A549 (cell line): Measurements from ENCODE around the gene CHRND.

Experiments used
- CTCF ChIP-seq: fragments of >200 bp; sonication (Bioruptor Twin); formaldehyde crosslinking; IDR thresholded peaks from 3 replicates; pipeline ENCODE4 v1.5.1; 2016
- EP300 ChIP-seq, 2 experiments: fragments of >200 bp; sonication (Bioruptor Twin); formaldehyde crosslinking; IDR thresholded peaks; 2 replicates in 1 of 2; 3 replicates in 1 of 2; pipeline ENCODE4 v1.6.1; 2016 to 2017
- HOXA7 ChIP-seq: fragments of 250-450 bp; sonication (Bioruptor Pico); IDR thresholded peaks from 2 replicates; pipeline ENCODE4 v1.5.0; 2020; ENCODE audit warnings: mild to moderate bottlenecking, moderate library complexity
- HOXB5 ChIP-seq: fragments of 250-450 bp; sonication (Bioruptor Pico); IDR thresholded peaks from 2 replicates; pipeline ENCODE4 v1.5.0; 2020; ENCODE audit warnings: mild to moderate bottlenecking, moderate library complexity
- JUN ChIP-seq, 2 experiments: fragments of >200 bp; sonication (Bioruptor Twin); formaldehyde crosslinking; IDR thresholded peaks; 2 replicates in 1 of 2; 3 replicates in 1 of 2; pipeline ENCODE4 v1.6.1; 2016 to 2017
- NR3C1 ChIP-seq: fragments of >200 bp; sonication (Bioruptor Twin); formaldehyde crosslinking; IDR thresholded peaks from 3 replicates; pipeline ENCODE4 v1.6.1; 2017
- POLR2A ChIP-seq: IDR thresholded peaks from 2 replicates; pipeline ENCODE4 v1.6.1; 2012; ENCODE audit warnings: mild to moderate bottlenecking, low read length
- RAD21 ChIP-seq, 2 experiments: fragments of >200 bp in 1 of 2; sonication (Bioruptor Twin) in 1 of 2; formaldehyde crosslinking in 1 of 2; IDR thresholded peaks in 1 of 2; conservative IDR thresholded peaks in 1 of 2; 2 replicates in 1 of 2; 3 replicates in 1 of 2; pipeline ENCODE4 v1.6.1; 2012 to 2018; ENCODE audit warnings: inconsistent platforms in 1 of 2
- REST ChIP-seq: fragments of 200-600 bp; sonication (generic); IDR thresholded peaks from 2 replicates; pipeline ENCODE4 v1.6.1; 2016; ENCODE audit warnings: antibody characterized with exemption, mild to moderate bottlenecking, moderate library complexity
- RNF2 ChIP-seq: fragments of 200-600 bp; sonication (generic); IDR thresholded peaks from 2 replicates; pipeline ENCODE4 v1.6.1; 2016; ENCODE audit warnings: low read depth, mild to moderate bottlenecking, antibody characterized with exemption, moderate library complexity, borderline replicate concordance
- SMC3 ChIP-seq: fragments of >200 bp; sonication (Bioruptor Twin); formaldehyde crosslinking; IDR thresholded peaks from 3 replicates; pipeline ENCODE4 v1.6.1; 2018; ENCODE audit warnings: inconsistent platforms
- TF ChIP-seq, protein P1 (sequence below): IDR thresholded peaks from 2 replicates; pipeline ENCODE4 v1.6.1; 2012

DNA sequence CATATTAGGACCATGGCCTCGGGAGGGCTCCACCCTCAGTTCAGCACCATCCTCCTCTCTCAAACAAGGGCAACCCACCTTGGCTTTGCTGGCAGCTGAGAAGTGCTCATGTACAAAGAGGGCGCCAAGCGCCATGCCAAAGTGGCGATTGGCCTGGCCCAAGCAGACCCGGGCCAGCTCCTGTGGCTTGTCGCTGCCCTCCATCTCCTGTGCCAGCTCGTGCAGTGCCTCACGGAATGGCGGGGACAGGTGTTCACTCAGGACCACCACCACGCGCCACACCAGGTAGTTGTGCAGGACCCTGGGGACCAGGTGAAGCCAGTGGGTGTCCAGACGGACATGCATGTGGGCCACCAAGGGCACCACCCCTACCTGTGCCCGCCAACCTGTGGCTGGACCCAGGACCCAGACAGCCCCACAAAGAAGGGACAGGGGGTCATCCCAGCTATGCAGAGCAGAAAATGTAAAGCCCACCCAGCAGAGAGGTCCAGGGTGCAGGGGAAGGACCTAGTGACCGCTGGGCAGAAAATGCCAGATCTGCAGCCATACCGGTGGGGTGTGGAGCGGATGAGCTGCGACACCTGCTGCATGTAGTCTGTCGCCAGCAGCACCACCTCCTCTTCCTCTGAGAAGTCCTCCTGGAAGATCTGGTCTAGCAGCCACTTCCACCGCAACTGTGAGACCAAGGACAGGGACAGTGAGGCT, 41.9 kb upstream of the CHRND start:
- TF ChIP-seq EP300 (IDR thresholded peaks at IDR 0.05), result no peak
- no peak for TF ChIP-seq CTCF
- TF ChIP-seq JUN (IDR thresholded peaks at IDR 0.05), result no peak
- no peak for TF ChIP-seq POLR2A
- no peak for TF ChIP-seq REST
- TF ChIP-seq RAD21 (conservative IDR thresholded peaks at IDR 0.05 in 1 of 2, IDR thresholded peaks at IDR 0.05 in 1 of 2), result no peak
- TF ChIP-seq HOXB5 (CRISPR knock-in tag), result no peak
- TF ChIP-seq NR3C1, result no peak
- TF ChIP-seq HOXA7, result no peak
- TF ChIP-seq, protein P1, sequence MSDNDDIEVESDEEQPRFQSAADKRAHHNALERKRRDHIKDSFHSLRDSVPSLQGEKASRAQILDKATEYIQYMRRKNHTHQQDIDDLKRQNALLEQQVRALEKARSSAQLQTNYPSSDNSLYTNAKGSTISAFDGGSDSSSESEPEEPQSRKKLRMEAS, result no peak
- no peak for TF ChIP-seq RNF2
- no peak for TF ChIP-seq SMC3
